IMR-90 (cell line): ENCODE measurements around the gene MTF1. TPM values are rescaled to one million over a fixed set of nuclear protein-coding genes. Genes with fewer than 3 reads are reported as not detected.

Experiments
- ATAC-seq: fragments of 200-7000 bp; cut with Tn5 transposase; 2 replicates; pipeline ENCODE4 v1.9.1; 2020; ENCODE audit warnings: low read depth, mild to moderate bottlenecking, moderate library complexity
- BruUV-seq: library from RNA; stranded (reverse); fragments of 400-500 nt; replicated peaks from 2 replicates; lab custom pipeline; 2021; lab: Mats Ljungman, UMichigan
- CTCF ChIA-PET: fragments of 300-600 bp; formaldehyde crosslinking; extraction: SDS; loops from one replicate; lab custom pipeline; 2021; ENCODE audit warnings: antibody characterized with exemption; lab: Yijun Ruan, JAX
- POLR2A ChIA-PET: fragments of 300-600 bp; sonication (Branson Sonifier 250); formaldehyde crosslinking; loops from one replicate; lab custom pipeline; 2022; ENCODE audit warnings: antibody characterized with exemption; ENCODE audit not compliant: unreplicated experiment; lab: Charles Lee
- DNase-seq: peaks from one replicate; pipeline ENCODE4 v3.0.0; 2013
- H2AFZ ChIP-seq: replicated peaks from 2 replicates; pipeline ENCODE3; 2013; ENCODE audit warnings: low read length, mild to moderate bottlenecking; ENCODE audit not compliant: poor library complexity
- H2AK5ac ChIP-seq: 2 replicates; pipeline ENCODE4 v1.6.1; 2013; ENCODE audit warnings: low read depth, low read length, inconsistent platforms
- H2AK9ac ChIP-seq: replicated peaks from 2 replicates; pipeline ENCODE3; 2013; ENCODE audit warnings: mild to moderate bottlenecking, low read depth, low read length, moderate library complexity; ENCODE audit not compliant: poor library complexity
- H2BK120ac ChIP-seq: 2 replicates; pipeline ENCODE4 v1.6.1; 2013; ENCODE audit warnings: low read depth, low read length, inconsistent platforms
- H2BK15ac ChIP-seq: 3 replicates; pipeline ENCODE4 v1.6.1; 2013; ENCODE audit warnings: low read depth, low read length, inconsistent platforms
- H2BK20ac ChIP-seq: 2 replicates; pipeline ENCODE4 v1.6.1; 2013; ENCODE audit warnings: low read depth, mild to moderate bottlenecking, inconsistent platforms, low read length, moderate library complexity
- H2BK5ac ChIP-seq: 2 replicates; pipeline ENCODE4 v1.6.1; 2013; ENCODE audit warnings: mild to moderate bottlenecking, low read depth, low read length, inconsistent platforms; ENCODE audit not compliant: poor library complexity, severe bottlenecking
- H3K14ac ChIP-seq: replicated peaks from 2 replicates; pipeline ENCODE4 v1.6.1; 2013; ENCODE audit warnings: low read depth, low read length, inconsistent platforms
- H3K18ac ChIP-seq: 2 replicates; pipeline ENCODE4 v1.6.1; 2013; ENCODE audit warnings: low read depth, low read length, control low read depth
- H3K23ac ChIP-seq: 2 replicates; pipeline ENCODE4 v1.6.1; 2013; ENCODE audit warnings: low read depth, low read length, inconsistent platforms
- H3K27ac ChIP-seq: 2 replicates; pipeline ENCODE4 v1.5.1; 2013; ENCODE audit warnings: mild to moderate bottlenecking, control low read depth, low read length; ENCODE audit not compliant: insufficient read depth
- H3K27me3 ChIP-seq: 2 replicates; pipeline ENCODE4 v1.6.1; 2013; ENCODE audit warnings: low read length; ENCODE audit not compliant: control insufficient read depth, insufficient read depth
- H3K36me3 ChIP-seq: 2 replicates; pipeline ENCODE4 v1.6.1; 2013; ENCODE audit warnings: low read length, mixed read lengths; ENCODE audit not compliant: control insufficient read depth, insufficient read depth
- H3K4ac ChIP-seq: 2 replicates; pipeline ENCODE4 v1.6.1; 2013; ENCODE audit warnings: low read depth, low read length, inconsistent platforms
- H3K4me1 ChIP-seq: 2 replicates; pipeline ENCODE4 v1.6.1; 2013; ENCODE audit warnings: low read length, mixed read lengths; ENCODE audit not compliant: control insufficient read depth, insufficient read depth
- H3K4me2 ChIP-seq: 2 replicates; pipeline ENCODE4 v1.6.1; 2013; ENCODE audit warnings: low read depth, mild to moderate bottlenecking, control low read depth, low read length, moderate library complexity
- H3K4me3 ChIP-seq: 2 replicates; pipeline ENCODE4 v1.5.1; 2013; ENCODE audit warnings: low read depth, mild to moderate bottlenecking, control low read depth, low read length, moderate library complexity; ENCODE audit not compliant: insufficient read depth
- H3K56ac ChIP-seq: 2 replicates; pipeline ENCODE4 v1.6.1; 2013; ENCODE audit warnings: low read length, inconsistent platforms; ENCODE audit not compliant: insufficient read depth; ENCODE audit errors: extremely low read depth
- H3K79me1 ChIP-seq, 2 experiments: 2 replicates each; pipeline ENCODE4 v1.6.1; 2013; ENCODE audit warnings: low read length in 2 of 2, inconsistent platforms in 1 of 2, low read depth in 1 of 2
- H3K9ac ChIP-seq: 2 replicates; pipeline ENCODE4 v1.6.1; 2013; ENCODE audit warnings: low read depth, low read length, control low read depth
- H3K9me1 ChIP-seq: 2 replicates; pipeline ENCODE4 v1.6.1; 2013; ENCODE audit warnings: low read length, inconsistent platforms; ENCODE audit not compliant: insufficient read depth
- H3K9me3 ChIP-seq: 2 replicates; pipeline ENCODE4 v1.6.1; 2013; ENCODE audit warnings: low read length; ENCODE audit not compliant: control insufficient read depth, insufficient read depth
- H4K20me1 ChIP-seq: 2 replicates; pipeline ENCODE4 v1.6.1; 2013; ENCODE audit warnings: low read length, inconsistent platforms; ENCODE audit not compliant: insufficient read depth
- H4K5ac ChIP-seq: 2 replicates; pipeline ENCODE4 v1.6.1; 2013; ENCODE audit warnings: mild to moderate bottlenecking, low read depth, low read length, control low read depth
- H4K8ac ChIP-seq, 2 experiments: 2 replicates each; pipeline ENCODE4 v1.6.1; 2013; ENCODE audit warnings: low read depth in 2 of 2, low read length in 2 of 2, control low read depth in 1 of 2, inconsistent platforms in 1 of 2
- H4K91ac ChIP-seq: 2 replicates; pipeline ENCODE4 v1.6.1; 2013; ENCODE audit warnings: low read depth, low read length, inconsistent platforms; ENCODE audit not compliant: insufficient read depth
- BHLHE40 ChIP-seq: fragments of 150-350 bp; IDR thresholded peaks from 2 replicates; pipeline ENCODE4 v1.6.1; 2016; ENCODE audit warnings: mild to moderate bottlenecking, low read depth, low read length
- CEBPB ChIP-seq: IDR thresholded peaks from 2 replicates; pipeline ENCODE4 v1.6.1; 2012; ENCODE audit warnings: low read depth, low read length, improper control_type of control experiment
- FOS ChIP-seq: fragments of 150-350 bp; IDR thresholded peaks from 2 replicates; pipeline ENCODE4 v1.6.1; 2016; ENCODE audit warnings: low read depth, low read length
- MAFK ChIP-seq: IDR thresholded peaks from 2 replicates; pipeline ENCODE4 v1.6.1; 2012; ENCODE audit warnings: low read depth, low read length, improper control_type of control experiment
- MXI1 ChIP-seq: IDR thresholded peaks from 2 replicates; pipeline ENCODE4 v1.6.1; 2012; ENCODE audit warnings: low read depth, mild to moderate bottlenecking, low read length, moderate library complexity, borderline replicate concordance
- NFE2L2 ChIP-seq: fragments of 150-350 bp; IDR thresholded peaks from 2 replicates; pipeline ENCODE4 v1.6.1; 2016; ENCODE audit warnings: low read depth, mild to moderate bottlenecking, low read length
- POLR2A ChIP-seq: IDR thresholded peaks from 2 replicates; pipeline ENCODE4 v1.6.1; 2012; ENCODE audit warnings: mild to moderate bottlenecking, low read depth, low read length
- RAD21 ChIP-seq: IDR thresholded peaks from 2 replicates; pipeline ENCODE4 v1.6.1; 2012; ENCODE audit warnings: low read length, improper control_type of control experiment
- RCOR1 ChIP-seq: IDR thresholded peaks from 2 replicates; pipeline ENCODE4 v1.6.1; 2012; ENCODE audit warnings: mild to moderate bottlenecking, low read length, improper control_type of control experiment; ENCODE audit not compliant: insufficient replicate concordance
- RFX5 ChIP-seq: IDR thresholded peaks from 2 replicates; pipeline ENCODE4 v1.8.0; 2012; ENCODE audit warnings: low read depth, mild to moderate bottlenecking, low read length, moderate library complexity
- SMC3 ChIP-seq: fragments of 150-350 bp; IDR thresholded peaks from 2 replicates; pipeline ENCODE4 v1.6.1; 2016; ENCODE audit warnings: low read depth, mild to moderate bottlenecking, antibody characterized with exemption, low read length, moderate library complexity
- WGBS, 2 experiments: methylation state at CpG; one replicate each; pipeline versions ENCODE4 v1.1.5 to v1.1.7; 2013; ENCODE audit warnings: missing lambda C conversion rate in 2 of 2; ENCODE audit not compliant: insufficient read length in 1 of 2; ENCODE audit errors: extremely low coverage in 2 of 2; 5-methylcytosine and 5-hydroxymethylcytosine counted together
- dilution Hi-C: fragments of 300-500 bp; cut with HindIII; formaldehyde crosslinking; loops from one replicate; pipeline ENCODE4 v1.14.3; 2018; ENCODE audit warnings: low sequenced_read_pairs; ENCODE audit not compliant: unreplicated experiment
- in situ Hi-C: fragments of 300-500 bp; cut with MboI; formaldehyde crosslinking; loops from 3 replicates; pipeline ENCODE4 v1.14.3; 2019; ENCODE audit warnings: low sequenced_read_pairs, inconsistent platforms, mixed read lengths
- intact Hi-C: fragments of 100-400 bp; cut with micrococcal nuclease; formaldehyde crosslinking; loops from 2 replicates; pipeline ENCODE4 v1.10.0; 2022
- polyA plus RNA-seq, 3 experiments: library from polyadenylated mRNA; depleted of rRNA; stranded (reverse); fragments of >200 nt; gene quantifications; 2 replicates each; pipeline ENCODE4 v1.2.3, GENCODE V29; 2012; ENCODE audit warnings: low replicate concordance in 1 of 3
- total RNA-seq: library from RNA; depleted of rRNA; stranded (reverse); fragments of >200 nt; gene quantifications from 2 replicates; pipeline ENCODE4 v1.2.3, GENCODE V29; 2012
- TF ChIP-seq, protein P1 (sequence below): fragments of 150-350 bp; IDR thresholded peaks from 2 replicates; pipeline ENCODE4 v1.6.1; 2017; ENCODE audit warnings: mild to moderate bottlenecking, antibody characterized with exemption, low read length, low read depth

The MTF1 gene
- total and polyA plus RNA-seq, 2 of the 4 experiments (the other 2 are of a cell fraction) = 2.3 to 4.7 TPM

DNA sequence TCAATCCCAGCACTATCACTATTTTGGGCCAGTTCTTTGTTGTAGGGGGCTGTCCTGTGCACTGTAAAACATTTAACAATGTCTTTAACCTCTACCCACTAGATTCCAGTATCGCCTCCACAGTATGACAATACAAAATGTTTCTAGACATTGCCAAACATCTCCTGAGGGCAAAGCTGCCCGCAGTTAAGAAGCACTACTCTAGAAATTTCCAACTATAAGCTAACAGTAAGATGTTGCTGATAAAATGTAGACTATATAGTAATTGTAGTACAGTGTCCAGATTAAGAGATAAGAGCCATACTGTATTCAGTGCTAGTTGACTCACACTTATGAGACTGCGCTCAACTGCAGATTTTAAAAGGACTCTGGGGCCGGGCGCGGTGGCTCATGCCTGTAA, 5.0 kb downstream of the MTF1 start:
- Histone ChIP-seq H3K14ac (no peak overlapping the region), H2BK20ac (no peak overlapping the region), H4K5ac (no peak overlapping the region), H2AK9ac (no peak overlapping the region), H3K4me1 (peaks cover 4% of the 10 kb centered on the region; the same call in 1 of the 2 replicates), H3K27ac (no peak overlapping the region), H3K4ac (no peak overlapping the region), H3K9me3 (no peaks in the 10 kb centered on the region), H2BK15ac (no peak overlapping the region), H3K36me3 (peaks cover 12% of the 10 kb centered on the region), H2BK120ac (no peak overlapping the region), H2AFZ (no peak overlapping the region), H3K23ac (no peak overlapping the region), H2AK5ac (no peak overlapping the region), H3K9ac (no peak overlapping the region), H2BK5ac (no peak overlapping the region), H3K79me1 (peaks cover 37 to 72% of the 10 kb centered on the region in 2 experiments), H3K4me2 (no peak overlapping the region), H4K20me1 (peaks cover 19% of the 10 kb centered on the region; the same call in 1 of the 2 replicates), H3K4me3 (no peak overlapping the region), H3K18ac (no peak overlapping the region), H4K8ac (no peak overlapping the region), H4K91ac (no peak overlapping the region), H3K9me1 (peaks cover 6% of the 10 kb centered on the region), H3K56ac (no peak overlapping the region), H3K27me3 (no peaks in the 10 kb centered on the region)
- in situ Hi-C loops (no loop called here), dilution Hi-C loops (no loop called here), intact Hi-C loops (no loop called here)
- BruUV-seq = no TSS peak
- TF ChIP-seq SMC3 = no peak
- no peak for TF ChIP-seq NFE2L2
- no peak for TF ChIP-seq RFX5
- no peak for TF ChIP-seq POLR2A
- TF ChIP-seq MXI1 = no peak
- no peak for TF ChIP-seq CEBPB
- TF ChIP-seq, protein P1, sequence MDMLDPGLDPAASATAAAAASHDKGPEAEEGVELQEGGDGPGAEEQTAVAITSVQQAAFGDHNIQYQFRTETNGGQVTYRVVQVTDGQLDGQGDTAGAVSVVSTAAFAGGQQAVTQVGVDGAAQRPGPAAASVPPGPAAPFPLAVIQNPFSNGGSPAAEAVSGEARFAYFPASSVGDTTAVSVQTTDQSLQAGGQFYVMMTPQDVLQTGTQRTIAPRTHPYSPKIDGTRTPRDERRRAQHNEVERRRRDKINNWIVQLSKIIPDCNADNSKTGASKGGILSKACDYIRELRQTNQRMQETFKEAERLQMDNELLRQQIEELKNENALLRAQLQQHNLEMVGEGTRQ = no peak
- TF ChIP-seq BHLHE40 = no peak
- TF ChIP-seq MAFK = no peak
- TF ChIP-seq RCOR1 = no peak
- no peak for TF ChIP-seq FOS
- no peak for TF ChIP-seq RAD21
- DNase-seq (no peak), ATAC-seq (no peak)
- POLR2A ChIA-PET = no interaction called here
- CTCF ChIA-PET = no interaction called here
- no CpG with 5 or more reads among the region's 6 CpGs for WGBS, 2 experiments
